K562 (cell line): ENCODE results near the gene SIRPB2. TPM values are rescaled to one million over a fixed set of nuclear protein-coding genes. Genes with fewer than 3 reads are reported as not detected.

Experiments
- BRD9 ChIP-seq: fragments of 450-650 bp; IDR thresholded peaks from 2 replicates; pipeline ENCODE4 v1.6.1; 2018; ENCODE audit warnings: low read depth; ENCODE audit not compliant: partially characterized antibody
- DIDO1 ChIP-seq: fragments of 450-650 bp; IDR thresholded peaks from 2 replicates; pipeline ENCODE4 v1.6.1; 2016; ENCODE audit warnings: low read depth, missing biosample characterization, missing genetic modification characterization
- E2F3 ChIP-seq: fragments of 250-450 bp; sonication (Bioruptor Pico); IDR thresholded peaks from 2 replicates; pipeline ENCODE4 v1.4.0; 2020; ENCODE audit warnings: mild to moderate bottlenecking
- E2F4 ChIP-seq: sonication (generic); formaldehyde crosslinking; IDR thresholded peaks from 2 replicates; pipeline ENCODE4 v1.8.0; 2022; ENCODE audit warnings: mild to moderate bottlenecking, low read depth, missing genetic modification reagents
- E2F5 ChIP-seq: sonication (generic); formaldehyde crosslinking; IDR thresholded peaks from 2 replicates; pipeline ENCODE4 v1.8.0; 2022; ENCODE audit warnings: mild to moderate bottlenecking, missing genetic modification reagents
- E2F8 ChIP-seq: fragments of 450-650 bp; IDR thresholded peaks from 2 replicates; pipeline ENCODE4 v1.7.1; 2018; ENCODE audit warnings: mild to moderate bottlenecking, low read depth; ENCODE audit not compliant: partially characterized antibody
- ETV1 ChIP-seq: fragments of 450-650 bp; conservative IDR thresholded peaks from 2 replicates; pipeline ENCODE4 v1.6.1; 2016; ENCODE audit warnings: missing genetic modification characterization, control low read depth, low read depth, missing compliant biosample characterization
- MBD2 ChIP-seq: sonication (generic); IDR thresholded peaks from 2 replicates; pipeline ENCODE4 v1.6.1; 2016; ENCODE audit warnings: low read depth, borderline replicate concordance
- MYC ChIP-seq, 2 experiments: fragments of 250-450 bp in 1 of 2; sonication (Bioruptor Pico) in 1 of 2; IDR thresholded peaks; 2 replicates each; pipeline versions ENCODE4 v1.5.1 to v1.6.1; 2012 to 2021; ENCODE audit warnings: low read depth in 2 of 2, borderline replicate concordance in 1 of 2, improper control_type of control experiment in 1 of 2, low read length in 1 of 2, mild to moderate bottlenecking in 1 of 2, moderate library complexity in 1 of 2
- RBM25 ChIP-seq: fragments of 200-400 bp; formaldehyde crosslinking; IDR thresholded peaks from 2 replicates; pipeline ENCODE4 v1.6.1; 2018; ENCODE audit warnings: low read length, low read depth, moderate library complexity; ENCODE audit not compliant: severe bottlenecking
- RNF2 ChIP-seq: sonication (generic); IDR thresholded peaks from 2 replicates; pipeline ENCODE4 v1.6.1; 2016
- SIN3B ChIP-seq: fragments of 450-650 bp; IDR thresholded peaks from 2 replicates; pipeline ENCODE4 v1.6.1; 2017; ENCODE audit warnings: low read depth, mild to moderate bottlenecking, moderate library complexity
- TAF7 ChIP-seq: fragments of 450-650 bp; IDR thresholded peaks from 2 replicates; pipeline ENCODE4 v1.6.1; 2016; ENCODE audit warnings: missing genetic modification characterization, missing compliant biosample characterization
- ZC3H11A ChIP-seq: IDR thresholded peaks from 2 replicates; pipeline ENCODE4 v1.6.1; 2012; ENCODE audit warnings: low read depth, low read length, improper control_type of control experiment
- ZKSCAN1 ChIP-seq: fragments of 150-350 bp; IDR thresholded peaks from 2 replicates; pipeline ENCODE4 v1.6.1; 2016; ENCODE audit warnings: low read depth, low read length
- ZNF311 ChIP-seq: fragments of 250-450 bp; sonication (Bioruptor Pico); IDR thresholded peaks from 2 replicates; pipeline ENCODE4 v1.4.0; 2020; ENCODE audit warnings: mild to moderate bottlenecking, moderate library complexity
- ZNF766 ChIP-seq: fragments of 200-800 bp; sonication (Bioruptor generic); conservative IDR thresholded peaks from 2 replicates; pipeline ENCODE4 v1.6.1; 2016; ENCODE audit warnings: missing genetic modification characterization, missing compliant biosample characterization
- polyA plus RNA-seq, 8 experiments: library from polyadenylated mRNA; depleted of rRNA in 4 of 8; stranded (reverse) in 5 of 8; unstranded in 3 of 8; fragments of >200 nt; fragmentation: Nextera tagmentation in 2 of 8; fragmentation: Illumina TruSeq in 1 of 8; extraction: Ambion mirVana in 2 of 8; extraction: Trizol in 1 of 8; gene quantifications; 2 replicates each; pipeline versions ENCODE4 v1.2.1 to v1.2.3, GENCODE V29; 2011 to 2014; ENCODE audit warnings: inconsistent platforms in 1 of 8, missing spikeins in 1 of 8
- total RNA-seq, 7 experiments: library from RNA; depleted of rRNA in 6 of 7; stranded (reverse); fragments of >200 nt in 6 of 7; fragmentation: Illumina TruSeq in 2 of 7; extraction: Trizol in 2 of 7; gene quantifications; 2 replicates each; pipeline versions ENCODE4 v1.2.1 to v1.2.3, GENCODE V29; 2011 to 2021; ENCODE audit warnings: low replicate concordance in 1 of 7
- TF ChIP-seq, protein P1 (sequence below): fragments of 450-650 bp; IDR thresholded peaks from 2 replicates; pipeline ENCODE4 v1.6.1; 2016; ENCODE audit warnings: borderline replicate concordance
- TF ChIP-seq, protein P2 (sequence below): sonication (generic); formaldehyde crosslinking; IDR thresholded peaks from 2 replicates; pipeline ENCODE4 v1.9.0; 2022; ENCODE audit warnings: mild to moderate bottlenecking, missing genetic modification reagents

Gene SIRPB2
- total and polyA plus RNA-seq, 9 of the 15 experiments (the other 6 are each of a cell fraction or from before 2014, with no cell fraction given): 0.07 TPM; not detected in 7

DNA sequence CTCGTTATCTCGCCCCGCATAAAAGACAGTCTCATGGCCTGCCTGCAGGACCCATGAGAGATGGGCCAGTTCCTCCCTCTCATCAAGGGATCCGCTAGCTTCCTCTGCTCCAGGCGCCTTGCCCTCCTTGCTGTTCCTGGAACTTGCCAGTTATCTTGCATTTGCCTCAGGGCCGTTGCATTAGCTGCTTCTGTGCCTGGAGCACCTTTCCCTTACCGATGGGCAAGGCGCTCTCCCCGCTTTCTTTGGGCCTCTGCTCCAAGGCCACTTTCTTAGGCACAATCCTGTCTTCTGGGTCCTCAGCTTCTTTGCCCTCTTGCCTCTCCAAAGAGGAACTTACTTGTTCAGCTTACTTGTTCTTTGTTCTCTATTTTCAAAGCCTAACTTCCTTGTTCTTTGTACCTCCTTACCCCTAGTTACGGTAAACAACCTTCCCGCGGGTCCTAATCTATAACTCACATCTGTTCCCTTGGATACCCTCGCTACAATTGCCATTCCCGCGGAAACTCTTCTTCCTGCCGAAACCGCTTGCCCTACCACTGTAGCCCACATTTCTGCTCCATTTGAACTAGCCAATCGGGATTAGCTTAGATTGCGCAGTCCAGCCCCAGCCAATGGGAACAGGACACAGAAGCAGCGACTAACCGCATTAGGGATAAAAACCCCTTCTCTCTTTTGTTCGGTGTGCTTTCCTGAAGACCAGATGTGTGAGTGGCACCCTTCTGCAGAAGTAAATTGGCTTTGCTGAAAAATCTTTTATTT is 23.7 kb downstream of the SIRPB2 start (continued):
- peak; percentile 66 for TF ChIP-seq MYC (IDR thresholded peaks at IDR 0.05; ENCODE audit: low read depth, low read length)
- no peak for TF ChIP-seq MYC (CRISPR knock-in tag; IDR thresholded peaks at IDR 0.05; ENCODE audit: borderline replicate concordance, low read depth)
- TF ChIP-seq ZKSCAN1: no peak
- TF ChIP-seq ZNF766: no peak
- no peak for TF ChIP-seq TAF7
- peak; percentile 94 for TF ChIP-seq E2F4
- peak; percentile 80; the same call in 1 of the 2 replicates for TF ChIP-seq E2F3 (CRISPR knock-in tag)
- TF ChIP-seq, protein P1, sequence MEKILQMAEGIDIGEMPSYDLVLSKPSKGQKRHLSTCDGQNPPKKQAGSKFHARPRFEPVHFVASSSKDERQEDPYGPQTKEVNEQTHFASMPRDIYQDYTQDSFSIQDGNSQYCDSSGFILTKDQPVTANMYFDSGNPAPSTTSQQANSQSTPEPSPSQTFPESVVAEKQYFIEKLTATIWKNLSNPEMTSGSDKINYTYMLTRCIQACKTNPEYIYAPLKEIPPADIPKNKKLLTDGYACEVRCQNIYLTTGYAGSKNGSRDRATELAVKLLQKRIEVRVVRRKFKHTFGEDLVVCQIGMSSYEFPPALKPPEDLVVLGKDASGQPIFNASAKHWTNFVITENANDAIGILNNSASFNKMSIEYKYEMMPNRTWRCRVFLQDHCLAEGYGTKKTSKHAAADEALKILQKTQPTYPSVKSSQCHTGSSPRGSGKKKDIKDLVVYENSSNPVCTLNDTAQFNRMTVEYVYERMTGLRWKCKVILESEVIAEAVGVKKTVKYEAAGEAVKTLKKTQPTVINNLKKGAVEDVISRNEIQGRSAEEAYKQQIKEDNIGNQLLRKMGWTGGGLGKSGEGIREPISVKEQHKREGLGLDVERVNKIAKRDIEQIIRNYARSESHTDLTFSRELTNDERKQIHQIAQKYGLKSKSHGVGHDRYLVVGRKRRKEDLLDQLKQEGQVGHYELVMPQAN: peak; percentile 37; the same call in 1 of the 2 replicates
- TF ChIP-seq MBD2: peak; percentile 63; the same call in 1 of the 2 replicates
- peak; percentile 61; the same call in 1 of the 2 replicates for TF ChIP-seq E2F5 (CRISPR knock-in tag)
- TF ChIP-seq ETV1 (tag): peak; percentile 61; the same call in 1 of the 2 replicates
- TF ChIP-seq RBM25: peak; percentile 65
- TF ChIP-seq ZC3H11A: no peak
- 0 out of 2 replicates have a peak, but pooled peaks have one; percentile 19 for TF ChIP-seq SIN3B
- peak; percentile 98 for TF ChIP-seq E2F8
- 0 out of 2 replicates have a peak, but pooled peaks have one; percentile 12 for TF ChIP-seq RNF2
- TF ChIP-seq, protein P2, sequence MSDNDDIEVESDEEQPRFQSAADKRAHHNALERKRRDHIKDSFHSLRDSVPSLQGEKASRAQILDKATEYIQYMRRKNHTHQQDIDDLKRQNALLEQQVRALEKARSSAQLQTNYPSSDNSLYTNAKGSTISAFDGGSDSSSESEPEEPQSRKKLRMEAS (CRISPR knock-in tag): peak; percentile 28; the same call in 1 of the 2 replicates
- TF ChIP-seq ZNF311 (CRISPR knock-in tag): peak; percentile 42; the same call in 1 of the 2 replicates
- TF ChIP-seq DIDO1 (tag): no peak
- TF ChIP-seq BRD9: peak; percentile 12
